NCI-H2107 treated with DMSO at 0.1 percent for 48 hours (cell line): Measurements from ENCODE around the gene COA7.
"Not testable (repeated sequence)": the region's sequence is repeated elsewhere in the genome, so short reads cannot be mapped to it uniquely, and the experiment has no call there.

Experiments used
- DNase-seq: peaks from one replicate; lab custom pipeline; 2025; ENCODE audit not compliant: unreplicated experiment; lab: John Stamatoyannopoulos, UW

The COA7 gene

GRCh38 chr1:52706941-52707926, 9.1 kb upstream of the COA7 start:
- DNase-seq = no peak

DNA sequence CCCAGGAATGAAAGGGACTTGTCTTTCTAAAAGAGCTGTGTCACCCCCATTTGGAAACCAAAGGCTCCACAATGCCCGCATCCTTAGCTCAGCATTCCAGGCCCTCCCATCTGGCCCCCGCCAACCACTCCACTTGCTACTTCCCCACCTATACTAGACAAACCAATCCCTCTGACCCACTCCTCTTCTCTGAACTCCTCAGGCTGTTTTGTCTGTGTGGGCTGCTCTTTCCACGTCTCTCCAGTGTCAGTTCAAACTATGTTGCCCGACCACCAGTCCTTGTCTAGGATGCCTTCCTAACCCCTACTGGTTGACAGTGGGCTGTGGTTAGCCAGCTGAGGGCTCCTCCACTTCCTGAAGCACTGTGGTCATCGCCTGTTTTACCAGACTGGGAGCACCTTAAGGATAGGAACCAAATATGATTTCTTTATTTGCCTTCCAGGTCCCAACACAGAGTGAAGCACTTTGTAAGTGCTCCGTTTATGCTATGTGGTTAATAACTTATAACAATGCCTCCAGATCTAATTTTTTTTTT, 8.1 kb upstream of the COA7 start:
- DNase-seq = no peak

GRCh38 chr1:52702886-52703787, 5.0 kb upstream of the COA7 start:
- peak; percentile 17 for DNase-seq

- DNase-seq = no peak
These were observed 2.5 kb downstream of the COA7 start for GRCh38 chr1:52695627-52696026.

- DNase-seq = no peak
These were observed 4.3 kb downstream of the COA7 start for GRCh38 chr1:52693843-52694242.

DNA sequence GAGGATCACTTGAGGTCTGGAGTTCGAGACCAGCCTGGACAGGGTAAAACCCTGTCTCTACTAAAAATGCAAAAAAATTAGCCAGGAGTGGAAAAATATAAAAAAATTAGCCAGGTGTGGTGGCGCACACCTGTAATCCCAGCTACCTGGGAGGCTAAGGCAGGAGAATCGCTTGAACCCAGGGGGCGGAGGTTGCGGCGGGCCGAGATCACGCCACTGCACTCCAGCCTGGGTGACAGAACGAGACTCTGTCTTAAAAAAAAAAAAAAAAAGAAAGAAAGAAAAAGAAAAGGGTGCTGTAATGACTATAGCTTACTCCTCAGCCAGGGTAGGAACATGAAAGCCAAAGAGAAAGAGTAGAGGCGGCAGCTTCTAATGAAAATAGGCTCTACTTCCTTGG, 4.8 kb downstream of the COA7 start:
- DNase-seq = not testable (repeated sequence)

- DNase-seq = no peak
These were observed 5.5 kb downstream of the COA7 start for GRCh38 chr1:52692697-52693096.

DNA sequence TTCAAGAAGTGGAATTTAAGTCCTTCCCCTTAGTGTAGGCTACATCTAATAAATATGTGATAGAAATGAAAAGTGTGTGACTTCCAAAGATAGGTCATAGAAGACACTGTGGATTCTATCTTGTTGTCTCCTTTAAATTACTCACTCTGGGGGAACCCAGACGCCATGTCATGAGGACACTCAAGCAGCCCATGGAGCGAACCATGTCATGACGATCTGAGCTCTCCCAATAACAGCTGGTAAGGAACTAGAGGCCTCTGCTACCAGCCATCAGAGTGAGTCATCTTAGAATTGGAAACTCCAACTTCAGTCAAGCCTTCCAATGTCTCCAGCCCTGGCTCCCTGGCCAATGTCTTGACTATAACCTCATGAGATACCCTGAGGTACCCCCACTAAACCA, 6.3 kb downstream of the COA7 start:
- no peak for DNase-seq

GRCh38 chr1:52686830-52687229, 11.3 kb downstream of the COA7 start:
- DNase-seq = no peak

DNA sequence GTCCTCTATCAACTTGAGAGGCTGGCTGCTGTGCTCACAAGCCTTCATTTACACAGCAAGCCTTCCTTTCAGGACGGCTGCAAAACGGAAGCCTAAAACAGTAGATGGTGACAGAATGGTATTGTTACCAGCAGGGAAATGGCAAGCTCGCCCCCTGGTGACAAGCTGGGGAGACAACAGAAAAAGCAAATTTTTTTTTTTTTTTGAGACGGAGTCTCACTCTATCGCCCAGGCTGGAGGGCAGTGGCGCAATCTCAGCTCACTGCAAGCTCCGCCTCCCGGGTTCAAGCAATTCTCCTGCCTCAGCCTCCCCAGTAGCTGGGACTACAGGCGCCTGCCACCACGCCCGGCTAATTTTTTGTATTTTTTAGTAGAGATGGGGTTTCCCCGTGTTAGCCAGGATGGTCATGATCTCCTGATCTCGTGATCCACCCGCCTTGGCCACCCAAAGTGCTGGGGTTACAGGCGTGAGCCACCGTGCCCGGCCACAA, 11.8 kb downstream of the COA7 start:
- DNase-seq = peak; percentile 87

- no peak for DNase-seq
These were observed 13.6 kb downstream of the COA7 start for GRCh38 chr1:52684545-52684944.

DNA sequence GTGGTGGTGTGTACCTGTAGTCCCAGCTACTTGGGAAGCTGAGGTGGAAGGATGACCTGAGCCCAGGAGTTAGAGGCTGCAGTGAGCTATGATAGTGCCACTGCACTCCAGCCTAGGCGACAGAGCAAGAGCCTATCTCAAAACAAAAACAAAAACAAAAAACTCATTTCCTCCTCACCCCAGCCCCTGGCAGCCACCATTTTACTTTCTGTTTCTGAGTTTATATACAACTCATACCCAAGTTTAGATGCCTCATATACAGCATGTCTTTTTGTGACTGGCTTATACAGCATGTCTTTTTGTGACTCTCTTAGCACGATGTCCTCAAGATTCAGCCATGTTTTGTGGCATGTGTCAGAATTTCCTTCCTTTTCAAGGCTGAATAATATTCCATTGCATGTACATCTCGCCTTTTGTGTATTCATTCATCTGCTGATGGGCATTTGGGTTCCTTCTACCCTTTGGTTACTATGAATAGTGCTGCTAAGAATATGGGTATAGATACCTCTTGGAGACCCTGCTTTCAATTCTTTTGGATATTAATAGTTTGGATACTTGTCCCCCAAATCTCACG, 14.7 kb downstream of the COA7 start:
- no peak for DNase-seq

DNA sequence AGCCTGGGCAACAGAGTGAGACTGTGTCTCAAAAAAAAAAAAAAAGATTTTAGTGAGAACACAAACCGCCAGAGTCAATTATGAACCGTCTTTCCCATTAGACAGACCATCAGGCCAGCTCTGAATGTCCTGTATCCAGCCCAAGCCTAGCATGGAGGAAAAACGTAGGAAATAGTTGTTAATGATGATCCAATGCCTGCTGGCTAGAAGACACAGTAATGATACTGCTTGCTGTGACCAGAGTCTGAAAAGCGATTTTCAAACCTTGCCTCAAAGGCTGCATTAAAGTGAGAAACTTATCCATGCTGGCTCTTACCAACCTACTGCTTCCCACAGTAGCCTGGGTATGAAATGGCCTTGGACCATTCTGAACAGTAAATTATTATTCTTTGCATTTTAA, 17.0 kb downstream of the COA7 start:
- no peak for DNase-seq

- no peak for DNase-seq
These were observed 17.8 kb downstream of the COA7 start for GRCh38 chr1:52680353-52680752.

GRCh38 chr1:52679498-52679897, 18.6 kb downstream of the COA7 start:
- no peak for DNase-seq

DNA sequence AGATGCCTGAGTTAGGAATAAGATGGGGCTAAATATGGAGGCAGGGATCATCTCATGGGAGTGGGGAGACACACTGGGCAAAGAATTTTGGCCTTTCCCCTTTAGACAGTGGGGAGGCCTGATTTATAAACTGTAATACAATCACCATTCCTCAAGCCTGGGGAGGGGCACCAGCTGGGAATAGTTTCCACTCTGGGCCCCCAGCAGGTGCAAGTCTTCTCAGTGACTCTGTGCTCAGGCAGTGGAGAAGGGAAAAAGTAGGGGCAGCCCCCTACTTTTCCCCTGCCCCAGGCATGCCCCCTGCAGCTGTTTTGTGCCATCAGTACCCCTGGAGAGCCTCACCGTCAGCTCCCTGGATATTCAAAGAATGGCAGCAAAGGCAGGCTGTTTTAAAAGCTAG, 19.1 kb downstream of the COA7 start:
- DNase-seq = no peak

DNA sequence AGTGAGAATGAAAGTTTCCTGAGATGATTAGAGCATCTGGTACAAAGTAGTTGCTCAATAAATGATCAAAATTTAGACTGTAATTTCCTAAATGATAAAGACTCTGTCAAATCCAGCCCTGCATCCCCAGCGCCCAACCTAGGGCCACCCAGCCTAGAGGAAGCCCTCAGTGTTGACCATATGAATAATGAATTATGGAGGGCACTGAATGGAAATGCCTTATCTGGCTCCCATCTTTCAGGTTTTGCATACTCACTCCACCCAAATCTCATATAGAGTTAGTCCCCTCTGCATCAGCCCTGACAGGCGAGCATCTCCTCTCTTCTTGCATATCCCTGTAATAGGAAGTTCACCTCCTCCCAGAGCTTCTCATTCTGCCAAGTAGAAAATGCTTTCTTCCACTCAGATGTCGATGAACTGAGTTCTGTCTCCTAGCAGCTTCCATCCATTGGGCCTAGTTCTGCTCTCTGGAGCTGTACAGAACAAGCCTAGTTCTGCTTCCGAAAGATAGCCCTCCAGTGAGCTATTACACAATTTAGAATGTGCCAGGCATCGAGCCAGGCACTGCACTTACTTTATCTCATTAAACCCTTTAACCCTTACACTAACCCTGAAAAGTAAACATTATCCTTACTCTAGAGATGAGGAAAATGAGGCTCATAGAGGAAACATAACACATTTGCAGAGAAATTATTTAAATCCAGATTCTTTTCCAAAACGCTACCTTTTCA, 20.9 kb downstream of the COA7 start:
- DNase-seq = no peak

GRCh38 chr1:52676249-52676903, 21.8 kb downstream of the COA7 start:
- no peak for DNase-seq

DNA sequence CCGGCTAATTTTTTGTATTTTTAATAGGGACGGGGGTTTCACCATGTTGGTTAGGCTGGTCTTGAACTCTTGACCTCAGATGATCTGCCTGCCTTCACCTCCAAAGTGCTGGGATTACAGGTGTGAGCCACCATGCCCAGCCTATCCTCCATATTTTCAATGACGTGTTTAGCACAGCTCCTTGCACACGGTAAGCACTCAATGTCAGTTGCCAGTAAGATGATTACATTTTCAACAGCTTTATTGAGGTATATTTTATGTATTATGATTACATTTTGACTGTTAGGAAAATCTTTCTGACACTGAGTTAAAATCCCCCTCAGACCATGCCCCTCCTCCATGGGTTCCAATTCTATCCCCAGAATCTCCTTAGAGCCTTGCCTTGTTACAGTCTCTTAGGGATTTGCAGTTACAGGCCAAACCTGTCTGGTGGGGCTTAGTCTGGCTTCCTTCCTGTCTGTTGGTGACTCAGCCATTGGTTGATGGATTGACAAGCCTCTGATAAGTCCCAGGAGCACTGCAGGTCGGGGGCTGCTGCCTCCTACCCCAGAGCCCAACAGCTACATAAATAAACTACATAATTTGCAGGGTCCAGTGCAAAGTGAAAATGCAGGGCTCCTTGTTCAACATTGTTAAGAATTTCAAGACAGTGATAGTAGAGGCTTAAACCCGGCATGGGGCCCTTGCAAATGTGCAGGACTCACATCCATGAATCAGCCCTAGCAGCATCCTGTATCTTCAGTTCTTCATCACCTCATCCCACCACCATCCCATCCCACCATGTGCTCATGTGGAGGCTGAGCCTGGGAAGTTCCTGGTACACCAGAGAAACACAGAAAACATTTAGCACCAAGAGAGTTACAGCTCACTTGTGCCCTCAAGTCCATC, 23.4 kb downstream of the COA7 start:
- no peak for DNase-seq
